Measurements from ENCODE around the gene CADPS2. TPM values are rescaled to one million over a fixed set of nuclear protein-coding genes. Genes with fewer than 3 reads are reported as not detected.

CADPS2 gene
- polyA plus RNA-seq, 3 donors: not detected

DNA sequence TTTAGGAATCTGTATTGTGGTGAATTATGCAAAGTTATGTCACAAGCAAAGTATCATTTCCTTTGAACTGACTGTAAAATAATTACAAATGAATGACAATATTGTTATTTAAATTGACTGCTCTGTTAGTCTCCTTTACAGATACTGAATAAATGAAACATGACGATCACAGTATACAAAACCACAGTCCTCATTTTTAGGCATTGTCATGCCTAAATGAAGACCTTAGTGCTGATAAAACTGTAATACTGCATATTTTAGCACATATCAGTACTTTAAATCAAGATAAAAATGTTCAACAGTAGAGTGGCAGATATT, 542.0 kb downstream of the CADPS2 start:
- TF ChIP-seq, protein P1, sequence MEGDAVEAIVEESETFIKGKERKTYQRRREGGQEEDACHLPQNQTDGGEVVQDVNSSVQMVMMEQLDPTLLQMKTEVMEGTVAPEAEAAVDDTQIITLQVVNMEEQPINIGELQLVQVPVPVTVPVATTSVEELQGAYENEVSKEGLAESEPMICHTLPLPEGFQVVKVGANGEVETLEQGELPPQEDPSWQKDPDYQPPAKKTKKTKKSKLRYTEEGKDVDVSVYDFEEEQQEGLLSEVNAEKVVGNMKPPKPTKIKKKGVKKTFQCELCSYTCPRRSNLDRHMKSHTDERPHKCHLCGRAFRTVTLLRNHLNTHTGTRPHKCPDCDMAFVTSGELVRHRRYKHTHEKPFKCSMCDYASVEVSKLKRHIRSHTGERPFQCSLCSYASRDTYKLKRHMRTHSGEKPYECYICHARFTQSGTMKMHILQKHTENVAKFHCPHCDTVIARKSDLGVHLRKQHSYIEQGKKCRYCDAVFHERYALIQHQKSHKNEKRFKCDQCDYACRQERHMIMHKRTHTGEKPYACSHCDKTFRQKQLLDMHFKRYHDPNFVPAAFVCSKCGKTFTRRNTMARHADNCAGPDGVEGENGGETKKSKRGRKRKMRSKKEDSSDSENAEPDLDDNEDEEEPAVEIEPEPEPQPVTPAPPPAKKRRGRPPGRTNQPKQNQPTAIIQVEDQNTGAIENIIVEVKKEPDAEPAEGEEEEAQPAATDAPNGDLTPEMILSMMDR (IDR thresholded peaks at IDR 0.05): no peak
- DNase-seq: no peak
- H3K4me3 Mint-ChIP-seq: no peak overlapping the region
- Histone ChIP-seq H3K4me3 (replicated peaks in 1 of 3; ENCODE audit: low read depth in 2 of 3, low read length in 3 of 3) (no peak overlapping the region), H3K79me2 (ENCODE audit: insufficient read depth, low read length) (no peaks in the 10 kb centered on the region), H3K4me1 (ENCODE audit: control insufficient read depth in 1 of 2, insufficient read depth in 2 of 2, low read length in 2 of 2) (no peaks in the 10 kb centered on the region), H2AFZ (ENCODE audit: insufficient read depth, low read depth, low read length, poor library complexity, severe bottlenecking) (no peak overlapping the region), H3K9me3 (replicated peaks in 1 of 2; ENCODE audit: control insufficient read depth in 1 of 2, insufficient read depth in 1 of 2, low read length in 2 of 2) (no peaks in the 10 kb centered on the region), H3K27ac (ENCODE audit: low read depth in 1 of 2, low read length in 2 of 2) (no peak overlapping the region), H3K36me3 (replicated peaks in 1 of 2; ENCODE audit: control insufficient read depth in 1 of 2, insufficient read depth in 2 of 2, low read length in 2 of 2) (no peaks in the 10 kb centered on the region), H4K20me1 (ENCODE audit: insufficient read depth, low read length) (no peaks in the 10 kb centered on the region), H3K27me3 (ENCODE audit: control insufficient read depth in 2 of 2, insufficient read depth in 2 of 2, low read length in 2 of 2) (no peaks in the 10 kb centered on the region), H3K9ac (ENCODE audit: insufficient read depth, low read length, poor library complexity, severe bottlenecking) (no peak overlapping the region), H3K4me2 (replicated peaks; ENCODE audit: extremely low read depth, low read length, poor library complexity, severe bottlenecking) (no peak overlapping the region)
- H3K9me3 Mint-ChIP-seq: peaks cover 0 to 2% (median 0%) of the 10 kb centered on the region in 7 donors
- intact Hi-C loops (cut with micrococcal nuclease): no loop called here
- no peaks in the 10 kb centered on the region for H3K27me3 Mint-ChIP-seq (ENCODE audit: low read depth in 3 of 3)
- WGBS (ENCODE audit: insufficient coverage): no CpG with 5 or more reads among the region's 1 CpG
- no peaks in the 10 kb centered on the region for H3K36me3 Mint-ChIP-seq
- H3K4me1 Mint-ChIP-seq: no peaks in the 10 kb centered on the region
- no peak overlapping the region for H3K27ac Mint-ChIP-seq

DNA sequence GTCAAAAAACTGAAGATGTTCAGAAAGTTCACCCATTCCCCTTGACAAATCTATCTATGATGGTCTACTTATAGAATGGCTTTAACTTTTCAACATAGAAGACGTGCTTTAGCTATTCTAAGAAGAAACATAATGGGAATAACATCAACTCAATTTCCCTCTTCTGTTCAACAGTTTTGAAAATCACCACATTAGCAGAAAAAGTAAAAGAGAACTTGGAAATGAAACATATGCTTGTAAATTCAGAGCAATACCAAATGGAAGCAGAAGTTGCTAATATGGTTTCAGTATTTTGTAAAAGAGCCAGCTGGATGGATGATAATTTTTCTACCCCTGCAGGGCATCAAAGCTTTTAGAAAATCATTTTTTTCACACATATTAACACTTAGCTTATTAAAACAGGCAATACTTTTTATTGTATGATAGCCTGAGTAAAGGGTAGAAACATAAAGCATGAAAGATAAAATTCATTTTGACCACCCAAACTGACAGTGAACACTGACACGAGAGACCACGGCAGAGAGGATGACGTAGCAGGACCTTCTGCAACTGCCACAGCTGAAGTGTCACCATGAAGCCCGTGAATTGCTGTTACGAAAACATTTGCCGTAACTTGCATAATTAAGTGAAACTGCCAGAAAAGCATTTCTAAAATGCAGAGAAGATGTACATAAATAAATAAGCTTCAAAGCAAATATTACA, 542.5 kb downstream of the CADPS2 start:
- Histone ChIP-seq H2AFZ (ENCODE audit: insufficient read depth, low read depth, low read length, poor library complexity, severe bottlenecking) (no peak overlapping the region), H3K27me3 (ENCODE audit: control insufficient read depth in 2 of 2, insufficient read depth in 2 of 2, low read length in 2 of 2) (no peaks in the 10 kb centered on the region), H3K4me1 (ENCODE audit: control insufficient read depth in 1 of 2, insufficient read depth in 2 of 2, low read length in 2 of 2) (no peaks in the 10 kb centered on the region), H3K4me2 (replicated peaks; ENCODE audit: extremely low read depth, low read length, poor library complexity, severe bottlenecking) (no peak overlapping the region), H3K27ac (ENCODE audit: low read depth in 1 of 2, low read length in 2 of 2) (no peak overlapping the region), H3K79me2 (ENCODE audit: insufficient read depth, low read length) (no peaks in the 10 kb centered on the region), H3K9ac (ENCODE audit: insufficient read depth, low read length, poor library complexity, severe bottlenecking) (no peak overlapping the region), H3K4me3 (replicated peaks in 1 of 3; ENCODE audit: low read depth in 2 of 3, low read length in 3 of 3) (no peak overlapping the region), H4K20me1 (ENCODE audit: insufficient read depth, low read length) (no peaks in the 10 kb centered on the region), H3K9me3 (replicated peaks in 1 of 2; ENCODE audit: control insufficient read depth in 1 of 2, insufficient read depth in 1 of 2, low read length in 2 of 2) (no peaks in the 10 kb centered on the region), H3K36me3 (replicated peaks in 1 of 2; ENCODE audit: control insufficient read depth in 1 of 2, insufficient read depth in 2 of 2, low read length in 2 of 2) (no peaks in the 10 kb centered on the region)
- intact Hi-C loops (cut with micrococcal nuclease): no loop called here
- H3K9me3 Mint-ChIP-seq: peaks cover 0 to 2% (median 0%) of the 10 kb centered on the region in 7 donors
- TF ChIP-seq, protein P1 (IDR thresholded peaks at IDR 0.05): no peak
- H3K27ac Mint-ChIP-seq: no peak overlapping the region
- H3K4me1 Mint-ChIP-seq: no peaks in the 10 kb centered on the region
- no peak overlapping the region for H3K4me3 Mint-ChIP-seq
- H3K27me3 Mint-ChIP-seq (ENCODE audit: low read depth in 3 of 3): no peaks in the 10 kb centered on the region
- no peaks in the 10 kb centered on the region for H3K36me3 Mint-ChIP-seq
- no peak for DNase-seq
- WGBS (ENCODE audit: insufficient coverage): 88% methylated on average over 3 of the region's 7 CpGs

Measured in CD14-positive monocyte (primary cell).